H1 (cell line): Measurements from ENCODE around the gene DHDH. TPM values are rescaled to one million over a fixed set of nuclear protein-coding genes. Genes with fewer than 3 reads are reported as not detected.
A peak's percentile ranks its signal among the peaks of the same experiment; 100 is the strongest.

ENCODE experiments used
- CTCF ChIA-PET: fragments of 300-600 bp; sonication (Branson Sonifier 250); formaldehyde crosslinking; loops from one replicate; lab custom pipeline; 2021; ENCODE audit not compliant: partially characterized antibody; lab: Charles Lee
- POLR2A ChIA-PET: fragments of 300-600 bp; sonication (Branson Sonifier 250); formaldehyde crosslinking; loops from one replicate; lab custom pipeline; 2021; ENCODE audit warnings: inconsistent platforms; ENCODE audit not compliant: partially characterized antibody; lab: Charles Lee
- DNase-seq, 2 experiments: peaks; one replicate each; pipeline versions ENCODE4 v3.0.0 to v3.0.0-alpha.2; 2010 to 2022; ENCODE audit warnings: low spot score in 2 of 2, low read depth in 1 of 2, mixed read lengths in 1 of 2
- FAIRE-seq: peaks from 2 replicates; lab custom pipeline; 2011; peaks lifted over from hg19 to GRCh38; lab: Jason Lieb, UNC
- H2AFZ ChIP-seq: 2 replicates; pipeline ENCODE4 v1.8.1; 2012; ENCODE audit warnings: low read length, inconsistent platforms
- H2AK5ac ChIP-seq: 2 replicates; pipeline ENCODE4 v1.6.1; 2013; ENCODE audit warnings: low read depth, low read length
- H2BK120ac ChIP-seq: replicated peaks from 2 replicates; pipeline ENCODE3; 2013; ENCODE audit warnings: low read depth, low read length, inconsistent platforms
- H2BK12ac ChIP-seq: 2 replicates; pipeline ENCODE4 v1.6.1; 2013; ENCODE audit warnings: low read depth, low read length
- H2BK15ac ChIP-seq: 2 replicates; pipeline ENCODE4 v1.6.1; 2013; ENCODE audit warnings: low read length
- H2BK20ac ChIP-seq: 2 replicates; pipeline ENCODE4 v1.6.1; 2013; ENCODE audit warnings: low read length
- H2BK5ac ChIP-seq: 2 replicates; pipeline ENCODE4 v1.6.1; 2013; ENCODE audit warnings: low read depth, low read length
- H3K14ac ChIP-seq: 2 replicates; pipeline ENCODE4 v1.6.1; 2013; ENCODE audit warnings: inconsistent platforms; ENCODE audit not compliant: insufficient read length
- H3K18ac ChIP-seq: 2 replicates; pipeline ENCODE4 v1.6.1; 2013; ENCODE audit warnings: low read length; ENCODE audit errors: extremely low read depth
- H3K23ac ChIP-seq: 2 replicates; pipeline ENCODE4 v1.6.1; 2013; ENCODE audit warnings: inconsistent platforms; ENCODE audit not compliant: insufficient read length
- H3K23me2 ChIP-seq: 2 replicates; pipeline ENCODE4 v1.6.1; 2013; ENCODE audit warnings: low read depth, low read length
- H3K27ac ChIP-seq: 2 replicates; pipeline ENCODE4 v1.6.1; 2011; ENCODE audit warnings: low read depth, low read length, inconsistent platforms
- H3K27me3 ChIP-seq, 4 experiments: replicated peaks in 1 of 4; 1 replicate in 1 of 4; 2 replicates in 3 of 4; pipeline versions ENCODE4 v1.6.1 to v1.8.1; 2011 to 2013; ENCODE audit warnings: low read length in 3 of 4, mild to moderate bottlenecking in 3 of 4, inconsistent platforms in 2 of 4, mixed read lengths in 2 of 4, moderate library complexity in 1 of 4; ENCODE audit not compliant: control insufficient read depth in 3 of 4, insufficient read depth in 3 of 4; ENCODE audit errors: extremely low read depth in 1 of 4
- H3K36me3 ChIP-seq, 4 experiments: 2 replicates each; pipeline versions ENCODE4 v1.6.1 to v1.8.1; 2011 to 2013; ENCODE audit warnings: mild to moderate bottlenecking in 4 of 4, low read length in 3 of 4, moderate library complexity in 2 of 4, control low read depth in 1 of 4, inconsistent platforms in 1 of 4; ENCODE audit not compliant: insufficient read depth in 4 of 4, control insufficient read depth in 2 of 4
- H3K4ac ChIP-seq: replicated peaks from 2 replicates; pipeline ENCODE3; 2013; ENCODE audit warnings: low read length, low read depth, mixed read lengths, inconsistent platforms; ENCODE audit not compliant: insufficient read length
- H3K4me1 ChIP-seq, 4 experiments: replicated peaks in 1 of 4; 1 replicate in 1 of 4; 2 replicates in 3 of 4; pipeline versions ENCODE4 v1.6.1 to v1.8.1; 2011 to 2013; ENCODE audit warnings: low read length in 3 of 4, inconsistent platforms in 2 of 4, mixed read lengths in 1 of 4; ENCODE audit not compliant: insufficient read depth in 4 of 4, control insufficient read depth in 3 of 4
- H3K4me2 ChIP-seq, 2 experiments: 2 replicates each; pipeline versions ENCODE4 v1.6.1 to v1.8.1; 2011 to 2013; ENCODE audit warnings: low read depth in 2 of 2, low read length in 2 of 2, control low read depth in 1 of 2, inconsistent platforms in 1 of 2, mild to moderate bottlenecking in 1 of 2; ENCODE audit not compliant: insufficient read depth in 1 of 2
- H3K4me3 ChIP-seq, 4 experiments: fragments of 200-600, 300-600 bp in 1 of 4; sonication (generic), shearing (Covaris generic), sonication (Bioruptor Twin) in 1 of 4; 2 replicates each; pipeline versions ENCODE4 v1.5.1 to v1.8.1; 2011 to 2016; ENCODE audit warnings: low read length in 4 of 4, low read depth in 3 of 4, control low read depth in 2 of 4, inconsistent platforms in 2 of 4, mild to moderate bottlenecking in 2 of 4, mixed read lengths in 1 of 4, moderate library complexity in 1 of 4; ENCODE audit not compliant: insufficient read depth in 2 of 4; ENCODE audit errors: extremely low read depth in 1 of 4
- H3K56ac ChIP-seq: replicated peaks from 2 replicates; pipeline ENCODE3; 2013; ENCODE audit warnings: low read depth, mild to moderate bottlenecking, mixed read lengths, low read length, inconsistent platforms; ENCODE audit not compliant: insufficient read length
- H3K79me1 ChIP-seq: 2 replicates; pipeline ENCODE4 v1.6.1; 2013; ENCODE audit warnings: low read depth, low read length, control low read depth
- H3K79me2 ChIP-seq, 2 experiments: 2 replicates each; pipeline versions ENCODE4 v1.6.1 to v1.8.1; 2012 to 2013; ENCODE audit warnings: low read length in 2 of 2, mild to moderate bottlenecking in 2 of 2, inconsistent platforms in 1 of 2; ENCODE audit not compliant: insufficient read depth in 2 of 2, control insufficient read depth in 1 of 2
- H3K9ac ChIP-seq, 4 experiments: replicated peaks in 1 of 4; 1 replicate in 1 of 4; 2 replicates in 3 of 4; pipeline versions ENCODE4 v1.6.1 to v1.8.1; 2011 to 2013; ENCODE audit warnings: low read depth in 3 of 4, low read length in 3 of 4, control low read depth in 2 of 4, mild to moderate bottlenecking in 2 of 4, moderate library complexity in 2 of 4, inconsistent platforms in 1 of 4; ENCODE audit errors: extremely low read depth in 1 of 4
- H3K9me3 ChIP-seq, 2 experiments: 2 replicates each; pipeline versions ENCODE4 v1.6.1 to v1.8.1; 2012 to 2013; ENCODE audit warnings: mild to moderate bottlenecking in 2 of 2, moderate library complexity in 2 of 2, control low read depth in 1 of 2, inconsistent platforms in 1 of 2, low read depth in 1 of 2, low read length in 1 of 2, mixed read lengths in 1 of 2; ENCODE audit not compliant: insufficient read depth in 2 of 2
- H4K20me1 ChIP-seq, 2 experiments: replicated peaks in 1 of 2; 2 replicates each; pipeline versions ENCODE3 to v1.8.1; 2011 to 2013; ENCODE audit warnings: inconsistent platforms in 2 of 2, low read length in 2 of 2, mild to moderate bottlenecking in 1 of 2; ENCODE audit not compliant: insufficient read depth in 2 of 2, control insufficient read depth in 1 of 2
- H4K5ac ChIP-seq: 2 replicates; pipeline ENCODE4 v1.6.1; 2013; ENCODE audit warnings: low read length, low read depth, mixed read lengths, inconsistent platforms; ENCODE audit not compliant: insufficient read length
- H4K8ac ChIP-seq: 2 replicates; pipeline ENCODE4 v1.8.0; 2013; ENCODE audit warnings: mild to moderate bottlenecking, moderate library complexity, low read length, inconsistent platforms; ENCODE audit not compliant: insufficient read depth; ENCODE audit errors: extremely low read depth
- H4K91ac ChIP-seq: replicated peaks from 2 replicates; pipeline ENCODE3; 2013; ENCODE audit warnings: low read length, mixed read lengths, inconsistent platforms; ENCODE audit not compliant: insufficient read length
- JUND ChIP-seq: IDR thresholded peaks from 2 replicates; pipeline ENCODE4 v1.6.1; 2011; ENCODE audit warnings: mild to moderate bottlenecking, improper control_type of control experiment, low read length
- NANOG ChIP-seq: IDR thresholded peaks from 2 replicates; pipeline ENCODE4 v1.6.1; 2011; ENCODE audit warnings: low read length, low read depth, mild to moderate bottlenecking, inconsistent platforms; ENCODE audit not compliant: insufficient read depth, poor library complexity, severe bottlenecking
- NRF1 ChIP-seq: IDR thresholded peaks from 2 replicates; pipeline ENCODE4 v1.6.1; 2011; ENCODE audit warnings: mild to moderate bottlenecking, low read depth, low read length, improper control_type of control experiment
- POLR2A ChIP-seq, 2 experiments: IDR thresholded peaks; 1 replicate in 1 of 2; 2 replicates in 1 of 2; pipeline ENCODE4 v1.6.1; 2011; ENCODE audit warnings: low read depth in 2 of 2, low read length in 2 of 2, mild to moderate bottlenecking in 2 of 2; ENCODE audit errors: control extremely low read depth in 1 of 2
- RAD21 ChIP-seq, 2 experiments: IDR thresholded peaks in 1 of 2; conservative IDR thresholded peaks in 1 of 2; 2 replicates each; pipeline ENCODE4 v1.6.1; 2011; ENCODE audit warnings: low read depth in 2 of 2, low read length in 2 of 2, improper control_type of control experiment in 1 of 2, inconsistent platforms in 1 of 2, mild to moderate bottlenecking in 1 of 2, moderate library complexity in 1 of 2
- TAF7 ChIP-seq: optimal IDR thresholded peaks from 2 replicates; pipeline ENCODE3; 2011; ENCODE audit warnings: low read depth, mild to moderate bottlenecking, inconsistent platforms, low read length, moderate library complexity, borderline replicate concordance
- WGBS, 2 experiments: shearing (Covaris generic) in 1 of 2; methylation state at CpG; one replicate each; pipeline versions ENCODE4 v1.1.6 to v1.1.7; 2013 to 2015; ENCODE audit warnings: low lambda C conversion rate in 2 of 2, mixed read lengths in 2 of 2, inconsistent platforms in 1 of 2, low coverage in 1 of 2, missing lambda C conversion rate in 1 of 2; ENCODE audit not compliant: insufficient replicate concordance in 2 of 2, insufficient coverage in 1 of 2, insufficient read length in 1 of 2; ENCODE audit errors: extremely low coverage in 1 of 2, missing lambda C conversion rate in 1 of 2; 5-methylcytosine and 5-hydroxymethylcytosine counted together
- polyA plus RNA-seq, 7 experiments: library from polyadenylated mRNA; depleted of rRNA in 3 of 7; stranded (reverse) in 5 of 7; unstranded in 2 of 7; fragments of >200 nt in 5 of 7; fragments of 200-250 nt in 2 of 7; gene quantifications; 1 replicate in 5 of 7; 2 replicates in 1 of 7; 4 replicates in 1 of 7; pipeline versions ENCODE4 v1.2.1 to v1.2.3, GENCODE V29; 2011 to 2013; ENCODE audit warnings: missing spikeins in 2 of 7, mixed read lengths in 2 of 7
- total RNA-seq: library from RNA; stranded (reverse); fragmentation: NEBNext Ultra II Directional; extraction: Animal tissue kit (Norgen Biotek cat#: 25700); gene quantifications from 2 replicates; pipeline ENCODE4 v1.2.1, GENCODE V29; 2021
- TF ChIP-seq, protein P1 (sequence below), 3 experiments: IDR thresholded peaks; 1 replicate in 2 of 3; 2 replicates in 1 of 3; pipeline versions ENCODE4 v1.5.1 to v1.6.1; 2011; ENCODE audit warnings: low read length in 3 of 3, mild to moderate bottlenecking in 3 of 3, inconsistent platforms in 2 of 3, low read depth in 1 of 3, moderate library complexity in 1 of 3; ENCODE audit not compliant: insufficient read depth in 1 of 3; ENCODE audit errors: control extremely low read depth in 1 of 3

The DHDH gene
- total and polyA plus RNA-seq, 2 of the 8 experiments (the other 6 are each of a cell fraction or from before 2014, with no cell fraction given), result 2.2 to 2.8 TPM

DNA sequence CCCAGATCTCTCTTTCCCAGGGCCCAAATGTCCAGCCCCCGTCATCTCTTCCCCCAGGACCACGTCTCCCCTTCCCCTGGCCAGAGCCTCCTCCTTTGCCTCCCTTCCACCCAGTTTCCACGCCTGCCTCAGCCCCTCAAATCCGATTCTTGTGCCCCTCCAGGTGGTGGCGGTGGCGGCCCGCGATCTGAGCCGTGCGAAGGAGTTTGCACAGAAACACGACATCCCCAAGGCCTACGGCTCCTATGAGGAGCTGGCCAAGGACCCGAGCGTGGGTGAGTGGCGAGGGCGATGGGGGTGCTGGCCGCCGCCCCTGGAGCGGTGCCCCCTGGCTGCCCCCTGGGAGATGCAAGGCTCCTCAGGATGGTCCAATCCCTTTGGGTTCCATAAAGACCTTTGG is 1.3 kb downstream of the DHDH start:
- Histone ChIP-seq H3K56ac (no peak overlapping the region), H3K4me3 (no peak overlapping the region), H3K14ac (no peak overlapping the region), H2BK15ac (no peak overlapping the region), H3K79me1 (no peaks in the 10 kb centered on the region; the same call in 1 of the 2 replicates), H4K5ac (no peak overlapping the region), H3K23ac (no peak overlapping the region), H3K9ac (no peak overlapping the region), H3K4me1 (peaks cover 3 to 8% (median 6%) of the 10 kb centered on the region in 4 experiments; a peak in 6 of 7 replicates), H2BK20ac (no peak overlapping the region), H2BK5ac (no peak overlapping the region), H3K79me2 (no peaks in the 10 kb centered on the region), H3K36me3 (no peaks in the 10 kb centered on the region), H3K23me2 (no peaks in the 10 kb centered on the region; the same call in 1 of the 2 replicates), H4K20me1 (no peaks in the 10 kb centered on the region), H3K27me3 (peaks cover 0 to 14% (median 10%) of the 10 kb centered on the region in 4 experiments; a peak in 5 of 7 replicates), H4K91ac (no peak overlapping the region), H4K8ac (no peak overlapping the region), H2AFZ (no peak overlapping the region), H2AK5ac (no peak overlapping the region), H3K4me2 (no peak overlapping the region; a peak in 1 of 4 replicates), H3K9me3 (no peaks in the 10 kb centered on the region), H3K18ac (no peak overlapping the region), H3K27ac (no peak overlapping the region), H3K4ac (no peak overlapping the region), H2BK120ac (no peak overlapping the region), H2BK12ac (no peak overlapping the region)
- no peak for FAIRE-seq
- DNase-seq, result peak in 1 of 2 experiments; percentile 57
- WGBS, 2 experiments, result 63% methylated on average over 12 of the region's 19 CpGs; no CpG with 5 or more reads in 1 of the 2 experiments
- TF ChIP-seq RAD21 (IDR thresholded peaks at IDR 0.05 in 1 of 2, conservative IDR thresholded peaks at IDR 0.05 in 1 of 2; ENCODE audit: low read depth in 2 of 2, low read length in 2 of 2) (peak; percentile 68 to 72), POLR2A (IDR thresholded peaks at IDR 0.05; ENCODE audit: control extremely low read depth in 1 of 2, low read depth in 2 of 2, low read length in 2 of 2) (no peak), NRF1 (no peak), NANOG (no peak), TAF7 (no peak), JUND (no peak)
- TF ChIP-seq, protein P1, sequence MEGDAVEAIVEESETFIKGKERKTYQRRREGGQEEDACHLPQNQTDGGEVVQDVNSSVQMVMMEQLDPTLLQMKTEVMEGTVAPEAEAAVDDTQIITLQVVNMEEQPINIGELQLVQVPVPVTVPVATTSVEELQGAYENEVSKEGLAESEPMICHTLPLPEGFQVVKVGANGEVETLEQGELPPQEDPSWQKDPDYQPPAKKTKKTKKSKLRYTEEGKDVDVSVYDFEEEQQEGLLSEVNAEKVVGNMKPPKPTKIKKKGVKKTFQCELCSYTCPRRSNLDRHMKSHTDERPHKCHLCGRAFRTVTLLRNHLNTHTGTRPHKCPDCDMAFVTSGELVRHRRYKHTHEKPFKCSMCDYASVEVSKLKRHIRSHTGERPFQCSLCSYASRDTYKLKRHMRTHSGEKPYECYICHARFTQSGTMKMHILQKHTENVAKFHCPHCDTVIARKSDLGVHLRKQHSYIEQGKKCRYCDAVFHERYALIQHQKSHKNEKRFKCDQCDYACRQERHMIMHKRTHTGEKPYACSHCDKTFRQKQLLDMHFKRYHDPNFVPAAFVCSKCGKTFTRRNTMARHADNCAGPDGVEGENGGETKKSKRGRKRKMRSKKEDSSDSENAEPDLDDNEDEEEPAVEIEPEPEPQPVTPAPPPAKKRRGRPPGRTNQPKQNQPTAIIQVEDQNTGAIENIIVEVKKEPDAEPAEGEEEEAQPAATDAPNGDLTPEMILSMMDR (IDR thresholded peaks at IDR 0.05; ENCODE audit: control extremely low read depth in 1 of 3, insufficient read depth in 1 of 3, low read depth in 1 of 3, low read length in 3 of 3), result peak; percentile 34 to 54 (median 47)
- ChIA-PET CTCF (interaction anchor here (0.6 to 1.9 kb wide), 13 partner anchors 10 to 93 kb away, joined by 3 to 18 read pairs (median 4); no protein-coding TSS in a partner anchor), POLR2A (interaction anchor here (1.0 to 1.6 kb wide), 7 partner anchors 9 to 62 kb away, joined by 3 to 8 read pairs (median 5); no protein-coding TSS in a partner anchor)
